ENCODE results near the gene TERB1. TPM values are rescaled to one million over a fixed set of nuclear protein-coding genes. Genes with fewer than 3 reads are reported as not detected.

TERB1 gene
- total and polyA plus RNA-seq, 2 donors (not counting 3 experiments of a cell fraction or from before 2014, with no cell fraction given): not detected

DNA sequence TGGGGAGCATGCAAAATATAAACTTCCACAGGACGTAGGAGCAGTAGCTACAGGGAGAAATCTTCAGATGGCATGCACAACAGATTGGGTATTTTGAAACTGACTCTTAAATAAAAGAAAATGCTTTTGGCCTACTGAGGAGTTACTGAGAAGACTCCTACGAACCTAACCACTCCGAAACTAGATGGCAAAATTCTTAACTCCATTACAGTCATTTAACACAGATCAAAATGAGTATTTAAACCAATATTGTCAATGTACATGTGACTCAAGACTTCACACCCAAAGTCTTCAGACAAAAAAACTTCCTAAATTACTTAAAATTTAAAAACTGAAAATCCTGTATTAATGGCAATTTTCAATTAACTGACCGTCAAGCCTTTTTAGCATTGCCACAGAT is 8.4 kb upstream of the TERB1 start:
- FAIRE-seq: no peak
- peaks cover 5 to 19% of the 10 kb centered on the region in 2 experiments for H3K36me3 ChIP-seq (ENCODE audit: control insufficient read depth in 2 of 2, extremely low read depth in 1 of 2, insufficient read depth in 2 of 2, low read length in 2 of 2)
- ChIA-PET CTCF (interaction anchor here (0.9 to 1.4 kb wide), 2 partner anchors 16 to 21 kb away, joined by 3 read pairs; partner anchors contain the start of gene NAE1), POLR2A (no interaction called here)
- no peaks in the 10 kb centered on the region for H3K27me3 ChIP-seq (ENCODE audit: control insufficient read depth in 2 of 2, insufficient read depth in 2 of 2, low read length in 2 of 2)
- no peak overlapping the region for H3K4me3 ChIP-seq (replicated peaks in 1 of 3; ENCODE audit: insufficient read depth in 1 of 3, low read depth in 1 of 3, low read length in 3 of 3)
- no peaks in the 10 kb centered on the region for H3K4me1 ChIP-seq (ENCODE audit: control insufficient read depth, extremely low read depth, insufficient read depth, low read length)
- dilution Hi-C loops (cut with MboI; ENCODE audit: extremely low pct_ligation_motif_present, low sequenced_read_pairs): no loop called here
- intact Hi-C loops (cut with micrococcal nuclease): no loop called here
- no peak overlapping the region for H3K27ac ChIP-seq (ENCODE audit: insufficient read depth, low read depth, low read length)
- H4K20me1 ChIP-seq (replicated peaks; ENCODE audit: control insufficient read depth, extremely low read depth, insufficient read depth, low read length): no peaks in the 10 kb centered on the region
- no peaks in the 10 kb centered on the region for H3K9me1 ChIP-seq (replicated peaks; ENCODE audit: control insufficient read depth, extremely low read depth, insufficient read depth, low read length)
- TF ChIP-seq MYC (IDR thresholded peaks at IDR 0.05; ENCODE audit: low read depth, low read length): no peak
- no peak for TF ChIP-seq FOS (IDR thresholded peaks at IDR 0.05; ENCODE audit: borderline replicate concordance, insufficient read depth, low read length)
- no peak for TF ChIP-seq POLR2AphosphoS5 (IDR thresholded peaks at IDR 0.05; ENCODE audit: insufficient read depth, low read depth, low read length)
- TF ChIP-seq POLR2A (IDR thresholded peaks at IDR 0.05; ENCODE audit: low read depth, low read length): no peak
- TF ChIP-seq, protein P1, sequence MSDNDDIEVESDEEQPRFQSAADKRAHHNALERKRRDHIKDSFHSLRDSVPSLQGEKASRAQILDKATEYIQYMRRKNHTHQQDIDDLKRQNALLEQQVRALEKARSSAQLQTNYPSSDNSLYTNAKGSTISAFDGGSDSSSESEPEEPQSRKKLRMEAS (IDR thresholded peaks at IDR 0.05; ENCODE audit: insufficient read depth, insufficient read length): no peak
- TF ChIP-seq, protein P2, sequence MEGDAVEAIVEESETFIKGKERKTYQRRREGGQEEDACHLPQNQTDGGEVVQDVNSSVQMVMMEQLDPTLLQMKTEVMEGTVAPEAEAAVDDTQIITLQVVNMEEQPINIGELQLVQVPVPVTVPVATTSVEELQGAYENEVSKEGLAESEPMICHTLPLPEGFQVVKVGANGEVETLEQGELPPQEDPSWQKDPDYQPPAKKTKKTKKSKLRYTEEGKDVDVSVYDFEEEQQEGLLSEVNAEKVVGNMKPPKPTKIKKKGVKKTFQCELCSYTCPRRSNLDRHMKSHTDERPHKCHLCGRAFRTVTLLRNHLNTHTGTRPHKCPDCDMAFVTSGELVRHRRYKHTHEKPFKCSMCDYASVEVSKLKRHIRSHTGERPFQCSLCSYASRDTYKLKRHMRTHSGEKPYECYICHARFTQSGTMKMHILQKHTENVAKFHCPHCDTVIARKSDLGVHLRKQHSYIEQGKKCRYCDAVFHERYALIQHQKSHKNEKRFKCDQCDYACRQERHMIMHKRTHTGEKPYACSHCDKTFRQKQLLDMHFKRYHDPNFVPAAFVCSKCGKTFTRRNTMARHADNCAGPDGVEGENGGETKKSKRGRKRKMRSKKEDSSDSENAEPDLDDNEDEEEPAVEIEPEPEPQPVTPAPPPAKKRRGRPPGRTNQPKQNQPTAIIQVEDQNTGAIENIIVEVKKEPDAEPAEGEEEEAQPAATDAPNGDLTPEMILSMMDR (IDR thresholded peaks at IDR 0.05; ENCODE audit: extremely low read depth in 1 of 2, insufficient read depth in 1 of 2, low read depth in 1 of 2, low read length in 2 of 2): no peak
- TF ChIP-seq GATA2 (IDR thresholded peaks at IDR 0.05; ENCODE audit: insufficient read depth, insufficient read length, low read depth, low read length): no peak
- DNase-seq (ENCODE audit: low read depth, low spot score): no peak
- H3K79me2 ChIP-seq (ENCODE audit: control insufficient read depth, insufficient read depth, low read length): no peaks in the 10 kb centered on the region
- no peak overlapping the region for H3K9ac ChIP-seq (replicated peaks; ENCODE audit: extremely low read depth, insufficient read depth, low read length)
- BruUV-seq (replicated peaks): no TSS peak
- no peak overlapping the region for H3K4me2 ChIP-seq (ENCODE audit: insufficient read depth, low read length)
- no peak overlapping the region for H2AFZ ChIP-seq (ENCODE audit: low read depth, low read length)
- no peaks in the 10 kb centered on the region for H3K9me3 ChIP-seq (replicated peaks; ENCODE audit: control insufficient read depth, insufficient read depth, low read length)

All from endothelial cell of umbilical vein (primary cell).